Suppressor macrophage treated with lipopolysaccharide for 1 hour (primary cell): ENCODE measurements around the gene SLC1A2.

Experiments used
- DNase-seq, 3 donors: peaks; one replicate each; pipeline ENCODE4 v3.0.0-alpha.2; 2020 to 2022

SLC1A2 gene

DNA sequence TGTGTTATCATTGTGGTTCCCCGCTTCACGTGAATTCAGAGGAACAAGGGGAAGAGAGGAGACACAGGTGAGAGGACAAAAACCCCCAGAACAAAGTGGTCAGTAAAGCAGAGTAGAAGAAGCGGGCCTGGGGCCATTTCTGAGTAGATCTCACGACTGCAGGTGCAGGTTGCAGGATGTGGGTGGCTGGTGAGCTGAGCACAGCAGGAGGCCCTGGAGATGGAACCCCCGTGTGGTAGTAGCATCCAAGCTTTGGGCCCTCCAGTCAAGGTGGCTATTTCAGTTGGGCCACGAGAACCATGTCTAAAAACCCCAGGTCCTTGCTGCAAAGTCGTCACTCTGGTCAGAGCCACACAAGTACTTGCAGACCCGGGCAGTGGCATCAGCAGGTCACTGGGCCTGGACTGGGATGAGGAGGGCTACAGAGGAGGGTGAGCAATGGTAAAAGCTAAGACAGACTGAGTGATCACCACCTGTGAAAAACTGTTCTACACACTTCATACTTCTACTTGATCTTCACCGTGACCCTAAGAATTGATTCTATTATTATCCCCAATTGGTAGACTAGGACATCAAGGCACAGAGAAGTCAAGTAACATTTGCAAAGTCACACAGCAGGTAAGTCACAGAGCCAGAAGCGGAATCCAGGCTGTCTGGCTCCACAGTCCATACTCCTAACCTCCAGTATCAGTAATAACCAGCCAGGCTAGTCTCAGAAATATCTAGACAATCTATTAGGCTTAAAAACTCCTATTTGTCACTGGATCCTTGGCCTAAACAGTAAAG lies 43.8 kb downstream of the SLC1A2 start:
- no peak for DNase-seq

DNA sequence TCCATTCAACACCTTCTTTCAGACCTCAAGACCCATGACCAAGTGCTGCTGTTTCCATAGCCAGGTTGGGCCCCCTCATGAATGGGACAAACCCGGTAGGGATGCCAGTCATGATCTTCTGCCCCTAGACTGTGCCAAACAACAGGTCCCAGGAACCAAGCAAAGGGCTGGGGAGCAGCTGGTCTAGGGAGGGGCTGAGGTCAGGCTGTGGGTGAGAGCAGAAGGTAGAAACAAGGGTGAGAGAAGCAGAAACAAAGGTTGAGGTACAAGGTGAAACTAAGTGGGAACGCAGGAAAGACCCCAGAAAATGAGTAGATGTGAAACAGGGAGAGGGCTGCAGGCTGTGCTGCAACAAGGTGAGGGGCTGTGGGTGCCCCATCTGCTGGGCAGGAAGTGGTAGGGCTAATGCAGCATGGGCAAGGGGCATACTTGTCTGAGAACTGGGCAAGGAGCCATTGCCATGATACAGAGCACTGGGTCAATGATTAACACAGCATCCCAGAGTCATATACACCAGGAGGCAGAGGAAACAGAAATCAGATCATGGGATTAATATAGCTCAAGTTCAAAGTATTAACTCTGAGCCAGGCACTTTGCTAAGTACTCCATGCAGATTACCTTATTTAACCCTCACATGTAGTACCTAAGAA lies 45.9 kb downstream of the SLC1A2 start:
- no peak for DNase-seq

DNA sequence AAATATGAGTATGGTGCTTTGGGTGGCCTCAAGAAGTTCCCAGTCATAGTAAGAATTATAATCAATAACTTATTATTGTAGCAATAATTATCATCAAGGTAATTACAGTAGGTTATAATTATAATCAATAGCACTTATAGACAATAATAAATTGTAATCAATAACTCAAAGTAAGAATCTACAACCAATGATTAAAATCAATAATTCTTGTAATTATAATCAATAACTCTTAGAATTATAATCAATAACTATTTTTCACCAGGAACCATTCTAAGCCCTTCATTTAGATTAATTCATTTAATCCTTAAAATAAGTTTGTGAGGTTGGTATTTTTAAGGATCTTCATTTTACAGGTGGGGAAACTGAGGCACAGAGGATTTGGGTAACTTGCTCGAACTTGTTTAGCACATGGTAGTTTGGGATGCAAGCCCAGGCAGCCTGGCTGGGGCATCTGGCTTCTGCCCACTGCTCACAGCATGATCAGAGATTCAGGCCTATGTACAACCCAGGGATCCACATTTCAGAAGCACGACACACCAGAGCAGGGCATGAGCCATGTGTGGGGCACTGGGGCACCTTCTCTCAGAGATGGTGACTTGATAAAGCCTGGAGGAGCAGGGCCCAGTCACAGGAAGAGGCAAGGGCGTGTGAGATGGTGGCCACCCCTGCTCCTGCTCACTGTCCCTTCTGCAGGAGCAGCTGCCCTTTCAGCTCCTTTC lies 46.6 kb downstream of the SLC1A2 start:
- no peak for DNase-seq

DNA sequence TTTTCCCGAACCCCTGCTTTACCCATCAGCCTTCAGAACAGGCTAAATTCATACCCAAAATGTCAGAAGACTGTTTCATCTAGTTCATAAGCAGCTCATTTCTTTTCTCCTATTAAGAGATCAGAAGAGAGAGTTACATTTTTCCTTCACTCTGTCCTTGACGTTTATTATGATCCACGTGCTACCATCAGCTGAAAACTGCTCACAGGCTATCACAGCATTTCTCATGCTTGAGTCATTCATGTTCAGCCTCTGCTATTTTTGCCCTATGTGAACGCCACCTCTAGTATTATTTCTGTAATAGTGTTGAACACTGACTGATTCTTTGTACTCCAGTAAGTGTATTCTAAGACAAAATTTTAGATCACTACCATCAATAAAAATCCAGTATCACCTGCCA lies 51.9 kb downstream of the SLC1A2 start:
- peak; percentile 16 to 37 (median 29) for DNase-seq

DNA sequence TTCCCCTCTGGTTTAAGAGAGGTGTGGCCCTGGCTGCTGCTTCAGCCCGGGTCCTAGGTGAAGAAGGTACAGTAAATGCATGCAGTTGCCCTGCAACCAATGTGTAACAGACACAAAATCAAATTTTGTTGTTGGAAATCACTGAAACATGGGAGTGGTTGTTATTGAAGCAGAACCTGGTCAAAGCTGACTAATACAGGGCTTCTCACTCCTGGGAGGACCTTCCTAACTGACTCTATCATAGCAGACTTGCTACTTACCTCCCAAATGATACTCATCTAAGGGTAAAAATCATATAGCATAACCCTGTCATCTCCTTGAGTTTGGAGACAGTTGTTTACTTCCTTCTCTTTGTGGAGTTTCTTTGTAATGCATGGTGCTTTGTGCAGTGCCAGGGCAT lies 52.6 kb downstream of the SLC1A2 start:
- no peak for DNase-seq

DNA sequence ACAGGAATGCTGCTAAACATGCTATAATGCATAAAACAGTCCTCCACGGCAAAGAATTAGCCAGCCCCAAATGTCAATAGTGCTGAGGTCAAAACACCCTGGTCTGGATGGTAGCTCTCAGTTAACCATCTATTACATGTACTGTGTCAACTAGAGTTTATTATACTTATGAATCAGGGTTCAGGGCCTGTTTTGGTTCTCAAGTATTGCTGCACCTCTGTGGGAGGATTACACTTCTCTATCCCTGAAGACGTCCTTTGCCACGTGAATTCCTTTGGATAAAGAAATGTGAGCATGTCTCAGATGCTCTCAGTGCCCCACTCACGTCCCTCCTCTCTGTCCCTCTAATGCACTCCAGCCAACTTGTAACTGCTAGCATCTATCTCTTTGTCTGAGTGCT lies 53.4 kb downstream of the SLC1A2 start:
- DNase-seq = peak in 2 of 3 donors; percentile 16 to 19

DNA sequence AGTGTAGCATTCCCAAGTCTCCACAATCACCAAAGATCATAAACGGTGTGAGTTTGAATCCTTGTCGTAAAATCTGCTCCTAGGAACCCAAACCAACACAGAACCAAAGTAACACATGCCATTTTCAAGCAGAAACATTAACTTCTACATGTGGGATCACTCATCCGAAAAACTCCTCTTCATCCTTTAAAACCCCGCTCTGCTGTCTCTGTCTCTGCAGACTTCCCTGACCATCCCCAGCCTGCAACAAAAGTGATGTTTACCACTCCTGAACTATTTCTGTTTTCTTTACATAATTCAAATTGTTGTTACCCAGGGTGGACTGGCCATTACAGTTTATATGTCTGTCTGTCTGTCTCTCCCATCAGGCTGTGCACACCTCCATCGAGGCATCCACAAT lies 54.0 kb downstream of the SLC1A2 start:
- no peak for DNase-seq

DNA sequence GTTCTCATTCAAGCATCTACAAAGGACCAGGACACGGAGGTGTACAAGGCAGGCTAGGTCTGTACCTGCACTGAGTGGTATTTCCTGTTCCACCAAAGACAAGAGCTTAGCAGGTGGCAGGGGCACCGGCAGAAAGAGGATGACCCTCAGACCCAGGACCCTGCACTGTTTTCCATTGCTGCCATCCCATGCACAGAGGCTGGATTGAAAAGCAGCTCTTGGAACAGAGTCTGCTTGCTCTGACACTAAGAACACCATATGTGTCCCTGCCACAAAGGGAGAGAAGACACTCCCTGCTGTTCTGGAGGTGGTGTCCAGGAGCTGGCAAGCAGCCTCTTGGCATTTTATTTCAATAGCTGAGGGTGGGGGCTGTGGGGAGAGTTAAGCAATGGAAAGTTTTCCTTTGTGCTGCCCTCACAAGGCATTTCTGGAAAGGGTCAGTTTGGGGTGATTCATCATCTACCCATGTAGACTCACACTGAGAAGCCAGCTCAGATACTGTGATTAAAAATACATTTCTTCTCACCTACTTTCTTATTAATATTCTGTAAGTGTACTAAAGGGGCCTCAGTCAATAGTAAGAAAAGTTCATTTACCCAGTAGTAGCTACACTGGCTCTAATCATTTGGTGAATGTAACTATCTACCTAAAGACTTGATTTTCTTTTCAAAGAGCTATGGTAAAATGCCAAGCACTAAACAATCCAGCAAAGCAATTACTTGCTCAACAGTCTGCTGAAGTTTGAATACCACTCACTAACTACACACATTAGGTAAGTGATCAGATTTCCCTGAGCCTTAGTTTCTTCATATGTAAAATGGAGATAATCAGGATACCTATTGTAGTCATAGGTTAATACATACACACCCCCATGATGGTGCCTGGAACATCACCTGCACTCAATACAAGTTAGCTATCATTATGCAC lies 55.2 kb downstream of the SLC1A2 start:
- peak; percentile 81 to 87 (median 82) for DNase-seq

DNA sequence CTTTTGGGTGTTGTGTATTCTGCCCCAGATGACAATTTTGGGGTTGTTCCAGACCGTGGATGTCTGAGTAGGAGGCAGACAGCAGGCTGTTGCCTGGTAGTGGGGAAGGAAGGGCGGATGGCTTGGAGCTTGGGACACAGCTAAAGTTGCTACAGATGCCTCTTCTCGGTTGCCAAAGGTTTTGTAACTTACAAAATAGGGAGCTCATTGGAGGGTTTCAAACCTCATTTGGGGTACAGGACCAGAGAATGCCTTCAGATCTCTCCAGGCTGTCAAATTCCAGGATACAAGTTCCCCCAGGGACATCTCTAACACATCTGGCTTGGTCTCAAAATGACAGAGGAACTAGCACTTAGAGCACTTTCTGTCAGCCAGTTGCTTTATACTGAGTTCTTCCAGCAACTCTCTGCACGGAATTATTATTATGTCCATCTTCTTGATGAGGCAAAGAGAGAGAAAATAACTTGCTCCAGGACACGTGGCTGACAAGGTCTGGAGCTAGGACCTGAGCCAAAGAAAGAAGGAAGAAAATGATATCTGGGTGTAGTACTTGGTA lies 56.0 kb downstream of the SLC1A2 start:
- peak in 2 of 3 donors; percentile 30 to 31 for DNase-seq

DNA sequence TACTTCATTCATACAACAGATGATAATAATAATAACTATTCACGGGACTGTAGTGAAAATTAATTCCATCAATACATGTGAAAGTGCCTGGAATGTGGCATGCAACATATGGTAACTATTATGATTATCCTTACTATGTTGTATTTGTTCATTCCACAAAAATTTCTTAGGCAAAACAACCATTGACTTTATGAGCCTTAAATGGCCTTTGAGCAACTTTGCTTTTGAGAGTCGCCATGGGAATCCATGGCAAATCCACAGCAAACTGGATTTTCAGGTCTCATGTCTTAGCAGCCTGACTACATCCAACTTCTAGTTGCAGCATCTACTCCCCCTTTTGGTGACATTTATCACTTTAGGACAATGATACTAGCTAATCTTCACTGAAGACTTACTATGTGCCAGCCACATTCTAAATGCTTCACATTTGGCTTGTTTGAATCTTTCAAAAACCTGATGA lies 56.8 kb downstream of the SLC1A2 start:
- DNase-seq = peak in 2 of 3 donors; percentile 39 to 57

DNA sequence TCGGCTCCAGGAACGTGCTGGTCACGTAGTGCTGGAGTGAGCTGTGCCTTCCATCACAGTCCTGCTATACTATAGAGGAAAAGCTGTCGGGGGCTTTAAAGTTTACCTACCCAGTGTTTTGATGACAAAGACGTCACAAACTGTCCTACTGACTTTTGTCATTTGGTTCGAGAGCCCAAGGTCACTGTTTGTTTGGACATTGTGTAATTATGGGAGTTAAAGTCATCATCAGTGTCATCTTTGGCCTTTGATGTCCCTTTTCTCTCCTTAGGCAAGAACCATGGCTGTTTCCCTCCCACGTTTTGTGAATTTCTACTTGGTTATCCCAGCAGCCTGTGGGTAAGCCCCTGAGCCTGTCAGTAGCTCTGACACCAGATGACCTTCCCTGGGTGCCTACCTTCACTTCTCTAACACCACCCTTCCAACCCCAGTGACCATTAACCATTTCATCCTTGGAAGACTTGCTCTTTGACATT lies 59.3 kb downstream of the SLC1A2 start:
- peak; percentile 81 to 88 (median 84) for DNase-seq

DNA sequence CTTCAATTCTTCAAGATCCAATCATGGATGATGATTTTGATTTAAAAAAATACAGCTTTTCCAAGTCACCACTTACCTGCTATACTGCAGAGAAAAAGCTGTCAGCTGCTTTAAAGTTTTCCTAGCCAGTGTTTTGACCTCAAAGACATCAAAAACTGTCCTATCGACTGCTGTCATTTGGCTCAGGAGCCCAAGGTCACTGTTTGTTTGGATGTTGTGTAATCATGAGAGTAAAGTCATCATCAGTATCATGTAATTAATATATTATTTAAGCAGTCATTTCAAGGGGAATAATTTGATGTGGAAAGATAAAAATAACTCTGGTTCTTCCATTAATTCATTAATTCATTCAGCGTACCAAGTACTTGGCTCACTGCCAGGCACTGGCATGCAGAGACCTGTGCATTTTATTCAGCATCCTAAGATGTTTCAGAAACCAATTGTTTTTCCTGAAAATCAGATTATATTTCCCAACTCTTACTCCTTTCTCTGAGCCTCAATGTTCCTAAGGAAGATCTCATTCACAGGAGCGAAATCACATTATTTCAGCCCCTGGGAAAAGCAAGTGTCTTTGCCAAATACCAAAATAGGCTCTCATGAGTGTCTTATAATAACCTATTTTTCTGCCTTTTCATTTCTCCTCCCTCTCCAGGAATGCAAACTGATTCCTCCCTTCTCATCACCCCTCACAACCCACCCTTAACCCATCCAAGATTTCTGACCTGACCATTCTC lies 59.9 kb downstream of the SLC1A2 start:
- DNase-seq = no peak

DNA sequence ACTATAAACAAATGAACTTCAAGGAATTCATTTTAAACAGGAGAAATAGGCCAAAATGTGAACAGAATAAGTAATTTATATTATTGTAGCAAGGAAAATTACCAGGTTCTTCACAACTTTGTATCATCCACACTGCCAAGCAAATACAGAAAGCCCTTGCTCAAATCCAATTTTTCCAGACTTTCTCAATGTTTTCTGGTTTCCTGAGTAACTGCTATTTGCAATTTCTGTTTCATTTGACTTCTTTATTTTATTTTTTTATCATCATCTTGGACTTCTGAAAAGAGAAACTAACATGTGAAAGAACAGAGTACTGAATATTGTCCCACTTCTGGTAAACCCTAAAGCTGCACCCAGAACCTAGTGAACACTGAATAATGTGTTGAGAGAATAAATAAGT lies 61.0 kb downstream of the SLC1A2 start:
- peak; percentile 66 to 92 (median 88) for DNase-seq

DNA sequence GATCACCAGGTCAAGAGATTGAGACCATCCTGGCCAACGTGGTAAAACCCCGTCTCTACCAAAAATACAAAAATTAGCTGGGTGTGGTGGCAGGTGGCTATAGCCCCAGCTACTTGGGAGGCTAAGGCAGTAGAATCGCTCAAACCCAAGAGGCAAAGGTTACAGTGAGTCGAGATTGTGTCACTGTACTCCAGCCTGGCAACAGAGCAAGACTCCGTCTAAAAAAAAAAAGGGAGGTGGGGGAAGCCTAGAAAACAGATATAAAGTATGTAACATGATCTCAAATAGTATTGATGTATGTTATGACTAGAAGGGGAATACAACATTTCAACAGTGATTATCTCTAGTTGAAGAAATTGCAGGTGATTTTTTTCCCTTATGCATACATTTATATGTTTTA lies 61.4 kb downstream of the SLC1A2 start:
- peak; percentile 50 to 71 (median 58) for DNase-seq

DNA sequence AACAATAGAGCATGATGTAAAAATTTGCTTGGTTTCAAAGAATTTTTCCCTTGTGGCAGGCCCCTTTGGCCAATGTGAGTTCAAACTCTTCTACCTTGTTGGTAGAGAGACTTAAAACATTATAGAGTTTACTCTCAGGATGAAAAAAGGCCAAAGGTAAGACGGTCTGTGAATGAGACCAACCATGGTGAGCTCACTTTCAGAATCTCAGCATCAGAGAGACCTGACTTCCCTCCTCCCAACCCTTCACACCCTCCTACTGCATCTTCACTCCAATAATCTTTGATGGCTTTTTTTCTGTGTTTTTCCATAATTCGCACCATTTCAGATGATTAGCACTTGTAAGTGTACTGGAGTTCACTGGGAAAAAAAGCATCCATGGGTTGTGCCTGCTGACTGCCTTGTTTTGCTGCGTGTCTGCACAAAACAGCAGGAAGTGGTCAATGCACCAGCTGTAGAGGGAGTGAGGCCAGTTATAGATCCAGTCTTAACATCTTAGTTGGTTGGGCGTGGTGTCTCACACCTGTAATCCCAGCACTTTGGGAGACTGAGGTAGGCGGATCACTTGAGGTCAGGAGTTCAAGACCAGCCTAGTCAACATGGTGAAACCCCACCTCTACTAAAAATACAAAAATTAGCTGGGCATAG lies 64.1 kb downstream of the SLC1A2 start:
- no peak for DNase-seq

DNA sequence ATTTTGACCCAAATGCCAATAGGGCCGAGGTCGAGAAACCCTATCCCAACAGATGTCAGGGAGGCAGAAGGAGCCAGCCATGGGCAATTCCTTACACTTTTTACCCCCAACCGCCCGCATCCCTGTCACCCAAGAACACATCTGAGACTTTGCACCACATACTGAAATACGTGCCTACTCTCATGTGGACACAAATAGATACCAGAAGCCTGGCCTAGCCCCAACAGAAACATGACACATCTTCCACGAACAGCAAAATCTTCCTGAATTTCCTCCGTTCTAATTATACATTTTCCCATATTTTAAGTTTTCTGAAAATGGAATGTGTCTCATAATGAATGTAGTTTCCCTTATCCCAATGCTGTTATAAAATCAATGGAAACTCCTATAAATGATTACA lies 64.7 kb downstream of the SLC1A2 start:
- no peak for DNase-seq

DNA sequence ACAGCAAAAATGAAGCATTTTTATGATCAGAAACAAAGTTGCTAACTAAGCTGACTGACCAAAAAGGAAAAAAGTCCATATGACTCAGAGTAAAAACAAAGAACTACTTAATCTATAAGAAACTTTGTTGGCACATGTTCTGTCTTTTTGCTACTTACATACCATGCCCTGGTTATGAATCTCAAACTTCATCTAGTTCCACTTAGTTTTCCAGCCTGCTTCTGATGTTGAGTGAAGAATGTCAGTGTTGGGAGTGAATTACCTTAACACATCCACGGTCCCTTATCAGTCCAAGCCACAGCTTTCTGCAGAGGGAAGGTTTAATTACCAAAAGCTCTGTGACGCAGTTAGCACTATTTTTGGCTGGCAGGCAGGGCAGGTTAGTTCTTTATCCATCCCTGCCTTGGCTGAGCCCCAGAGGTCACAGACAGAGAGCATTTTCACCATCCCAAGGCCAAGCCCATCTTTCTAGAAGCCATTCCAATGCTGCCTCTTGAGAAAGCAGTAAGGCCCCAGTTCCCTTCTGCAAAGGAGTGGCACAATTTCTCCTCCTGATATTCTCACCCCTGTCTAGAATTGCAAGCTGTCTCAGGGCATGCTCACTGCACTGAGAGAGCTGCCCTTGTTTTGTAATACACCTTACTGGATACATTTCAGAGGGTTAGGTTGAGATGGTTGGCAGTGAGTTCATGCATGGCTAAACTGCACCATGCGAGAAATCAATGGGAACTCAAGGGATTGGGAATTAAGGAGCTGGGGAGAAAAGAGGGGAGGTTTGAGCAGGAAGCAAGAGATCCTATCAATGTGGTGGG lies 67.1 kb downstream of the SLC1A2 start:
- DNase-seq = peak in 2 of 3 donors; percentile 76 to 83

DNA sequence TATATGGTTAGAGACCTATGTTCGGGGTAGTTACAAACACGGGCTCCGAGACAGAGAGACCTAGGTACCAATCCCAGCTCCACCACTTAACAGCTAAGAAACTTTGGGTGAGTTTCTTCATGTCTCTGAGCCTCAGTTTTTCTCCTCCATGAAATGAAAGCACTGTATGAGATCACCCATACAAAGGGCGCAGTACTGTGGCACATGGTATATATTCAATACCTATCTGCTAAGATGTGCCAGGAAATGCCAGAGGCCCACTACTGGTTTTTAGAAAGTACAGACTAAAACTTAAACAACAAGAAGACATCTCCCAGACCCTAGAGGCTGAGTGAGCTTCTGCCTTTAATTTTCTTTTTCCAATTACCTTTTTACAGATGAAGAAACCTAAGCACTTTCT lies 69.5 kb downstream of the SLC1A2 start:
- DNase-seq = no peak

DNA sequence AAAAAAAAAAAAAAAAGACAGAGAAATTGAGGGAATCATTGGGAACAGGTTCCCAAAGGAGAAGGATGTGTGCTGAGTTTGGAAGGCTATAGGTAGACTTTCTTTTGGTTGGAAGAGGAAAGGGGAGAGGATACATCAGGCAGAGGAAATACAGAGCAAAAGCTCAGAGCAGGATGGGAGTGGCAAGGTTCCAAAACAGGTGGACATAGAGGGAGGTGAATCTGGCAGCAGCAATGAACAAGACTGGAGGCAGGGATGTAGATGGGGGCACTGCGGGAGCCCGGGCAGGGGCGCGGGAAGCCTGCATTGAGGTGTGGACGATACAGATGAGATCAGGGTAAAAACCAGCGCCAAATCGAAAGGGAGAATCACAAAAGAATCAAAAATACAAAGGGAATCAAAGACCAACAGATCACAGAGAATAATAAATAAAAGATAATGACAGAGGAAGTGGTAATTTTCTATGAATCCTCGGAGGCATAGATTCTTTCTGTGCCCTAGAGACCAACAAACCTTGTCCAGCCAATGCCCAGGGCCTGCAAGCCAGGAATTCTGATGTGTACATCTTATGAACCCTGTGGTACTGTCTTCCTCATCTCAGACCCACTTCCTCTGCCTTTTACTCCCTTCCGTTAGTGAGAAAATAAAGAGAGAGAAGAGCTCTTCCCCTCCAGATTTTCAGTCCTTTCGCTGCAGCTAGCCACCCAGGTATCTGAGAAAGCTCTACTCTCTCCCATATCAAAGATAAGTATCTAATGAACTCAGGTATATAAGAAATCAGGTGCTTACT lies 70.3 kb downstream of the SLC1A2 start:
- DNase-seq = peak in 1 of 3 donors; percentile 22
